Ovary (tissue), 3 donors: ENCODE results near the gene SLCO2A1.

ENCODE experiments used
- CTCF ChIP-seq, 3 donors: fragments of 450-650 bp in 2 of 3; fragments of 200-600 bp in 1 of 3; IDR thresholded peaks; one replicate each; pipeline versions ENCODE4 v1.5.1 to v1.8.0; 2016 to 2022; ENCODE audit warnings: antibody characterized with exemption in 3 of 3, mild to moderate bottlenecking in 1 of 3
- EP300 ChIP-seq: sonication (generic); formaldehyde crosslinking; IDR thresholded peaks from one replicate; pipeline ENCODE4 v1.6.1; 2017; ENCODE audit warnings: antibody characterized with exemption
- POLR2A ChIP-seq: fragments of 450-650 bp; IDR thresholded peaks from one replicate; pipeline ENCODE4 v1.6.1; 2017; ENCODE audit warnings: antibody characterized with exemption, mild to moderate bottlenecking, moderate library complexity
- donor health status: DM: no; HTN: no; CAD: no.

GRCh38 chr3:134030379-134031347, 938 bp upstream of the SLCO2A1 start:
- TF ChIP-seq POLR2A (no peak), CTCF (IDR thresholded peaks at IDR 0.05) (no peak), EP300 (no peak)
